ENCODE results near the gene KIF17.

The KIF17 gene

GRCh38 chr1:20711285-20712214, 6.3 kb downstream of the KIF17 start:
- TF ChIP-seq POLR2AphosphoS5 (IDR thresholded peaks at IDR 0.05; ENCODE audit: low read depth, low read length), result no peak
- TF ChIP-seq SPI1 (IDR thresholded peaks at IDR 0.05; ENCODE audit: low read depth, low read length), result no peak
- TF ChIP-seq POLR2A (IDR thresholded peaks at IDR 0.05; ENCODE audit: low read depth, low read length), result no peak
- TF ChIP-seq PAX5 (IDR thresholded peaks at IDR 0.05; ENCODE audit: insufficient read depth, low read length, severe bottlenecking), result no peak
- no peak for TF ChIP-seq POU2F2 (IDR thresholded peaks at IDR 0.05; ENCODE audit: low read depth, low read length)
- TF ChIP-seq TAF1 (IDR thresholded peaks at IDR 0.05; ENCODE audit: low read depth, low read length), result no peak
- no peak for FAIRE-seq
- no peak for DNase-seq (ENCODE audit: insufficient read length, low spot score)

- TF ChIP-seq POU2F2 (IDR thresholded peaks at IDR 0.05; ENCODE audit: low read depth, low read length) (no peak), POLR2AphosphoS5 (IDR thresholded peaks at IDR 0.05; ENCODE audit: low read depth, low read length) (no peak)
- DNase-seq (ENCODE audit: insufficient read length, low spot score) (no peak), FAIRE-seq (no peak)
Measured at GRCh38 chr1:20710469-20711284, 7.1 kb downstream of the KIF17 start.

- no peak for TF ChIP-seq PAX5 (IDR thresholded peaks at IDR 0.05; ENCODE audit: insufficient read depth, low read length, severe bottlenecking)
- TF ChIP-seq POU2F2 (IDR thresholded peaks at IDR 0.05; ENCODE audit: low read depth, low read length), result no peak
- TF ChIP-seq POLR2A (IDR thresholded peaks at IDR 0.05; ENCODE audit: low read depth, low read length), result no peak
- TF ChIP-seq SPI1 (IDR thresholded peaks at IDR 0.05; ENCODE audit: low read depth, low read length), result no peak
- TF ChIP-seq TAF1 (IDR thresholded peaks at IDR 0.05; ENCODE audit: low read depth, low read length), result no peak
- TF ChIP-seq POLR2AphosphoS5 (IDR thresholded peaks at IDR 0.05; ENCODE audit: low read depth, low read length), result no peak
- FAIRE-seq (no peak), DNase-seq (ENCODE audit: insufficient read length, low spot score) (no peak)
Measured at GRCh38 chr1:20709868-20710267, 7.9 kb downstream of the KIF17 start.

GRCh38 chr1:20708891-20709290, 8.9 kb downstream of the KIF17 start:
- DNase-seq (ENCODE audit: insufficient read length, low spot score) (no peak), FAIRE-seq (no peak)
- no peak for TF ChIP-seq POLR2AphosphoS5 (IDR thresholded peaks at IDR 0.05; ENCODE audit: low read depth, low read length)
- no peak for TF ChIP-seq POLR2A (IDR thresholded peaks at IDR 0.05; ENCODE audit: low read depth, low read length)
- no peak for TF ChIP-seq POU2F2 (IDR thresholded peaks at IDR 0.05; ENCODE audit: low read depth, low read length)

GRCh38 chr1:20708057-20708456, 9.8 kb downstream of the KIF17 start:
- DNase-seq (ENCODE audit: insufficient read length, low spot score) (no peak), FAIRE-seq (no peak)
- TF ChIP-seq SPI1 (IDR thresholded peaks at IDR 0.05; ENCODE audit: low read depth, low read length), result no peak
- TF ChIP-seq POLR2AphosphoS5 (IDR thresholded peaks at IDR 0.05; ENCODE audit: low read depth, low read length), result no peak
- no peak for TF ChIP-seq PAX5 (IDR thresholded peaks at IDR 0.05; ENCODE audit: insufficient read depth, low read length, severe bottlenecking)
- no peak for TF ChIP-seq TAF1 (IDR thresholded peaks at IDR 0.05; ENCODE audit: low read depth, low read length)
- TF ChIP-seq POU2F2 (IDR thresholded peaks at IDR 0.05; ENCODE audit: low read depth, low read length), result no peak
- TF ChIP-seq POLR2A (IDR thresholded peaks at IDR 0.05; ENCODE audit: low read depth, low read length), result no peak

- no peak for DNase-seq (ENCODE audit: insufficient read length, low spot score)
- TF ChIP-seq TAF1 (IDR thresholded peaks at IDR 0.05; ENCODE audit: low read depth, low read length), result no peak
- no peak for TF ChIP-seq POLR2AphosphoS5 (IDR thresholded peaks at IDR 0.05; ENCODE audit: low read depth, low read length)
- TF ChIP-seq SPI1 (IDR thresholded peaks at IDR 0.05; ENCODE audit: low read depth, low read length), result no peak
- no peak for TF ChIP-seq POU2F2 (IDR thresholded peaks at IDR 0.05; ENCODE audit: low read depth, low read length)
- no peak for TF ChIP-seq POLR2A (IDR thresholded peaks at IDR 0.05; ENCODE audit: low read depth, low read length)
- TF ChIP-seq PAX5 (IDR thresholded peaks at IDR 0.05; ENCODE audit: insufficient read depth, low read length, severe bottlenecking), result no peak
- FAIRE-seq, result no peak
Measured at GRCh38 chr1:20706841-20707240, 11.0 kb downstream of the KIF17 start.

GRCh38 chr1:20705203-20705755, 12.5 kb downstream of the KIF17 start:
- DNase-seq (ENCODE audit: insufficient read length, low spot score) (no peak), FAIRE-seq (no peak)
- no peak for TF ChIP-seq POLR2AphosphoS5 (IDR thresholded peaks at IDR 0.05; ENCODE audit: low read depth, low read length)
- TF ChIP-seq POU2F2 (IDR thresholded peaks at IDR 0.05; ENCODE audit: low read depth, low read length), result no peak
- no peak for TF ChIP-seq PAX5 (IDR thresholded peaks at IDR 0.05; ENCODE audit: insufficient read depth, low read length, severe bottlenecking)
- no peak for TF ChIP-seq POLR2A (IDR thresholded peaks at IDR 0.05; ENCODE audit: low read depth, low read length)
- TF ChIP-seq TAF1 (IDR thresholded peaks at IDR 0.05; ENCODE audit: low read depth, low read length), result no peak
- TF ChIP-seq SPI1 (IDR thresholded peaks at IDR 0.05; ENCODE audit: low read depth, low read length), result no peak

GRCh38 chr1:20704390-20705202, 13.2 kb downstream of the KIF17 start:
- DNase-seq (ENCODE audit: insufficient read length, low spot score) (no peak), FAIRE-seq (no peak)
- TF ChIP-seq POLR2AphosphoS5 (IDR thresholded peaks at IDR 0.05; ENCODE audit: low read depth, low read length) (no peak), SPI1 (IDR thresholded peaks at IDR 0.05; ENCODE audit: low read depth, low read length) (no peak), POLR2A (IDR thresholded peaks at IDR 0.05; ENCODE audit: low read depth, low read length) (no peak), TAF1 (IDR thresholded peaks at IDR 0.05; ENCODE audit: low read depth, low read length) (no peak), PAX5 (IDR thresholded peaks at IDR 0.05; ENCODE audit: insufficient read depth, low read length, severe bottlenecking) (no peak), POU2F2 (IDR thresholded peaks at IDR 0.05; ENCODE audit: low read depth, low read length) (no peak)
